ENCODE measurements around the gene STARD10. TPM values are rescaled to one million over a fixed set of nuclear protein-coding genes. Genes with fewer than 3 reads are reported as not detected.

Gene STARD10
- total and polyA plus RNA-seq, 11 donors: 35.2 to 237 (median 55.2) TPM

- H3K27ac ChIP-seq: peak overlapping the region; percentile 80 to 98 (median 90)
- TF ChIP-seq, protein P1, sequence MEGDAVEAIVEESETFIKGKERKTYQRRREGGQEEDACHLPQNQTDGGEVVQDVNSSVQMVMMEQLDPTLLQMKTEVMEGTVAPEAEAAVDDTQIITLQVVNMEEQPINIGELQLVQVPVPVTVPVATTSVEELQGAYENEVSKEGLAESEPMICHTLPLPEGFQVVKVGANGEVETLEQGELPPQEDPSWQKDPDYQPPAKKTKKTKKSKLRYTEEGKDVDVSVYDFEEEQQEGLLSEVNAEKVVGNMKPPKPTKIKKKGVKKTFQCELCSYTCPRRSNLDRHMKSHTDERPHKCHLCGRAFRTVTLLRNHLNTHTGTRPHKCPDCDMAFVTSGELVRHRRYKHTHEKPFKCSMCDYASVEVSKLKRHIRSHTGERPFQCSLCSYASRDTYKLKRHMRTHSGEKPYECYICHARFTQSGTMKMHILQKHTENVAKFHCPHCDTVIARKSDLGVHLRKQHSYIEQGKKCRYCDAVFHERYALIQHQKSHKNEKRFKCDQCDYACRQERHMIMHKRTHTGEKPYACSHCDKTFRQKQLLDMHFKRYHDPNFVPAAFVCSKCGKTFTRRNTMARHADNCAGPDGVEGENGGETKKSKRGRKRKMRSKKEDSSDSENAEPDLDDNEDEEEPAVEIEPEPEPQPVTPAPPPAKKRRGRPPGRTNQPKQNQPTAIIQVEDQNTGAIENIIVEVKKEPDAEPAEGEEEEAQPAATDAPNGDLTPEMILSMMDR (IDR thresholded peaks at IDR 0.05): no peak
- TF ChIP-seq POLR2A (IDR thresholded peaks at IDR 0.05): no peak
- DNase-seq: peak in 1 of 5 donors; percentile 22
- WGBS, 4 donors: 44 to 48% (median 46%) methylated on average over 8 to 9 of the region's 9 CpGs
- intact Hi-C loops (cut with DNase I): loop anchor here in 8 of 10 donors (2.0 to 10.0 kb wide), 8 partner anchors 16 to 460 kb away; partner anchors contain the start of gene FCHSD2 (in 5 of the 8)
- ATAC-seq: peak in 3 of 4 donors; percentile 0 to 9 (median 2)
- H3K36me3 ChIP-seq: peaks cover 0 to 55% (median 14%) of the 10 kb centered on the region in 9 donors
- H3K4me3 ChIP-seq: no peak overlapping the region
- no peaks in the 10 kb centered on the region for H3K27me3 ChIP-seq
- no peaks in the 10 kb centered on the region for H3K9me3 ChIP-seq
- H3K4me1 ChIP-seq: peaks cover 39 to 88% (median 65%) of the 10 kb centered on the region in 12 donors
These were observed 38.6 kb upstream of the STARD10 start for GRCh38 chr11:72832301-72833082.

DNA sequence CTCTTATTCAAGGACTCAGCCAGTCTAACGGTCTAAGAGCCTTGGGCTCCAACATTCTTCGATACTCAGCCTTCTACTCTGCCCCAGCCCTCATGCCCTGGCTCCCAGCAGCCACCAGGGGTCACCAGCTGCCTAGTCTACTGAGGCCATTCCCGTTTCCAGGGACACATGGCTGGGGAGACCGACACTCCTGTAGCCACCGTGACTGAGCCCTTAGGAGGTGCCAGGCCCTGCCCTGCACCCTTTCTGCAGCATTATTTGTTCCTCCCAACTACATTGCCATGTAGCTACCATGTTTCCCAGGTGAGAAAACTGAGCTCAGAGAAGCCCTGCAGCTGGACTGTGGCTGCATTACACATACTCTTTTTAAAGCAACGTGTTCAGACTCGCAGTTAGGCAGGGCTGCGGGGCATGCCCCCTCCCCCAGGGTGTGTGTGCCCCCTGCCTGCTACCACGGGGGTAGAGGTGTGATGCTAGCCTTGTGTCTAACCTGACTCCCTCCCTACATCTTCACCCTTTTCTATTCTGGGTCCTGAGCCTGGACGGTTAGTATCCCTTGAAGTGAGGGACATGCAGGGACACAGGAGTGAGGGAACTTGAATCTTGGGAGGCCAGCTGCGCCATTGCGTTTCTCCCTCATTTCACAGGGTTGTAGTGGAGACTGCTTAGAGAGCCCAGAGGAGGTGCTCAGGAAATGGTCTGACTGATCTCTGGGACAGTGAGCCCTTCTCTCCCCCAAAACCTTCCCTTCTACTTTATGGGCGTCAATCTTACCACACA, 37.9 kb upstream of the STARD10 start:
- H3K9me3 ChIP-seq: no peaks in the 10 kb centered on the region
- TF ChIP-seq POLR2A (IDR thresholded peaks at IDR 0.05): no peak
- TF ChIP-seq, protein P1 (IDR thresholded peaks at IDR 0.05): peak; percentile 91 to 99 (median 97)
- ATAC-seq: peak; percentile 73 to 81 (median 76)
- H3K4me3 ChIP-seq: no peak overlapping the region
- H3K27ac ChIP-seq: peak overlapping the region; percentile 80 to 98 (median 90)
- 17 to 30% (median 24%) methylated on average over 12 to 13 of the region's 13 CpGs for WGBS, 4 donors
- DNase-seq: peak; percentile 85 to 91 (median 88)
- peaks cover 39 to 85% (median 61%) of the 10 kb centered on the region in 12 donors for H3K4me1 ChIP-seq
- intact Hi-C loops (cut with DNase I): loop anchor here (1.0 to 10.0 kb wide), 17 partner anchors 17 to 461 kb away; partner anchors contain the start of gene FCHSD2 (in 5 of the 10)
- H3K27me3 ChIP-seq: no peaks in the 10 kb centered on the region
- peaks cover 0 to 47% (median 7%) of the 10 kb centered on the region in 9 donors for H3K36me3 ChIP-seq

GRCh38 chr11:72829884-72830533, 36.2 kb upstream of the STARD10 start:
- peaks cover 0 to 64% (median 7%) of the 10 kb centered on the region in 9 donors for H3K36me3 ChIP-seq
- TF ChIP-seq POLR2A (IDR thresholded peaks at IDR 0.05): no peak
- TF ChIP-seq, protein P1 (IDR thresholded peaks at IDR 0.05): no peak
- H3K27me3 ChIP-seq: no peaks in the 10 kb centered on the region
- H3K4me1 ChIP-seq: peaks cover 34 to 68% (median 44%) of the 10 kb centered on the region in 12 donors
- no peaks in the 10 kb centered on the region for H3K9me3 ChIP-seq
- 87 to 95% (median 90%) methylated on average over 5 of the region's 5 CpGs for WGBS, 4 donors
- intact Hi-C loops (cut with DNase I): loop anchor here in 9 of 10 donors (2.0 to 10.0 kb wide), 11 partner anchors 19 to 462 kb away; partner anchors contain the start of gene FCHSD2 (in 5 of the 9)
- H3K4me3 ChIP-seq: no peak overlapping the region
- H3K27ac ChIP-seq: peak overlapping the region in 1 of 12 donors; percentile 52
- ATAC-seq: no peak
- DNase-seq: no peak

All from heart left ventricle (tissue), 16 donors.